CD14-positive monocyte (primary cell): Measurements from ENCODE around the gene ALPK3. TPM values are rescaled to one million over a fixed set of nuclear protein-coding genes. Genes with fewer than 3 reads are reported as not detected.

ENCODE experiments used
- DNase-seq, 3 donors: peaks; one replicate each; pipeline ENCODE4 v3.0.0-alpha.2; 2011 to 2022
- H2AFZ ChIP-seq: 2 replicates; pipeline ENCODE4 v1.6.0; 2012; ENCODE audit warnings: mild to moderate bottlenecking, low read depth, low read length, inconsistent platforms; ENCODE audit not compliant: insufficient read depth, poor library complexity, severe bottlenecking
- H3K27ac ChIP-seq, 2 donors: 1 replicate in 1 of 2; 2 replicates in 1 of 2; pipeline ENCODE4 v1.5.1; 2012 to 2013; ENCODE audit warnings: low read length in 2 of 2, control low read depth in 1 of 2, inconsistent platforms in 1 of 2, low read depth in 1 of 2, mild to moderate bottlenecking in 1 of 2
- H3K27me3 ChIP-seq, 2 donors: one replicate each; pipeline versions ENCODE4 v1.6.0 to v1.6.1; 2011 to 2013; ENCODE audit warnings: low read length in 2 of 2; ENCODE audit not compliant: control insufficient read depth in 2 of 2, insufficient read depth in 2 of 2
- H3K36me3 ChIP-seq, 2 donors: replicated peaks in 1 of 2; 1 replicate in 1 of 2; 2 replicates in 1 of 2; pipeline versions ENCODE4 v1.5.1 to v1.6.1; 2012 to 2013; ENCODE audit warnings: low read length in 2 of 2, control low read depth in 1 of 2, inconsistent platforms in 1 of 2, mild to moderate bottlenecking in 1 of 2; ENCODE audit not compliant: insufficient read depth in 2 of 2, control insufficient read depth in 1 of 2
- H3K4me1 ChIP-seq, 2 donors: 1 replicate in 1 of 2; 2 replicates in 1 of 2; pipeline versions ENCODE4 v1.5.1 to v1.6.1; 2012 to 2013; ENCODE audit warnings: low read length in 2 of 2, control low read depth in 1 of 2, inconsistent platforms in 1 of 2, mild to moderate bottlenecking in 1 of 2, moderate library complexity in 1 of 2; ENCODE audit not compliant: insufficient read depth in 2 of 2, control insufficient read depth in 1 of 2
- H3K4me2 ChIP-seq: replicated peaks from 2 replicates; pipeline ENCODE3; 2012; ENCODE audit warnings: low read length, moderate library complexity, mild to moderate bottlenecking; ENCODE audit not compliant: poor library complexity, severe bottlenecking; ENCODE audit errors: extremely low read depth
- H3K4me3 ChIP-seq, 3 experiments: fragments of 200-600 bp in 1 of 3; sonication (generic) in 1 of 3; replicated peaks in 1 of 3; 1 replicate in 2 of 3; 2 replicates in 1 of 3; pipeline ENCODE4 v1.5.1; 2011 to 2013; ENCODE audit warnings: low read length in 3 of 3, mild to moderate bottlenecking in 3 of 3, control low read depth in 2 of 3, low read depth in 2 of 3, inconsistent platforms in 1 of 3, moderate library complexity in 1 of 3
- H3K79me2 ChIP-seq: 2 replicates; pipeline ENCODE4 v1.6.0; 2012; ENCODE audit warnings: mild to moderate bottlenecking, control low read depth, inconsistent platforms, low read length, moderate library complexity; ENCODE audit not compliant: insufficient read depth
- H3K9ac ChIP-seq: 2 replicates; pipeline ENCODE4 v1.6.0; 2017; ENCODE audit warnings: low read length, mild to moderate bottlenecking; ENCODE audit not compliant: insufficient read depth, poor library complexity, severe bottlenecking
- H3K9me3 ChIP-seq, 2 donors: replicated peaks in 1 of 2; 1 replicate in 1 of 2; 2 replicates in 1 of 2; pipeline versions ENCODE4 v1.5.1 to v1.6.1; 2012 to 2013; ENCODE audit warnings: low read length in 2 of 2, control low read depth in 1 of 2; ENCODE audit not compliant: control insufficient read depth in 1 of 2, insufficient read depth in 1 of 2
- H4K20me1 ChIP-seq: 2 replicates; pipeline ENCODE4 v1.6.0; 2012; ENCODE audit warnings: mild to moderate bottlenecking, low read length, control low read depth, moderate library complexity; ENCODE audit not compliant: insufficient read depth
- H3K27ac Mint-ChIP-seq, 7 donors: one replicate each; pipeline ENCODE4 v1.8.0; 2020; ENCODE audit warnings: mild to moderate bottlenecking in 7 of 7, mixed read lengths in 7 of 7, moderate library complexity in 6 of 7, inconsistent platforms in 2 of 7
- H3K27me3 Mint-ChIP-seq, 3 donors: one replicate each; pipeline ENCODE4 v1.8.0; 2021 to 2022; ENCODE audit warnings: low read depth in 3 of 3, mild to moderate bottlenecking in 3 of 3, mixed read lengths in 3 of 3, moderate library complexity in 3 of 3, inconsistent platforms in 1 of 3
- H3K36me3 Mint-ChIP-seq, 2 donors: one replicate each; pipeline ENCODE4 v1.8.0; 2020; ENCODE audit warnings: mixed read lengths in 2 of 2, inconsistent platforms in 1 of 2, mild to moderate bottlenecking in 1 of 2
- H3K4me1 Mint-ChIP-seq: one replicate; pipeline ENCODE4 v1.8.0; 2020; ENCODE audit warnings: mild to moderate bottlenecking, mixed read lengths
- H3K4me3 Mint-ChIP-seq, 2 donors: one replicate each; pipeline ENCODE4 v1.8.0; 2020; ENCODE audit warnings: mild to moderate bottlenecking in 2 of 2, mixed read lengths in 2 of 2, moderate library complexity in 1 of 2
- H3K9me3 Mint-ChIP-seq, 7 donors: one replicate each; pipeline ENCODE4 v1.8.0; 2020 to 2022; ENCODE audit warnings: mixed read lengths in 7 of 7, mild to moderate bottlenecking in 6 of 7, moderate library complexity in 6 of 7, inconsistent platforms in 2 of 7
- WGBS: methylation state at CpG from one replicate; pipeline ENCODE4 v1.1.5; 2013; ENCODE audit warnings: missing lambda C conversion rate; ENCODE audit not compliant: insufficient coverage; 5-methylcytosine and 5-hydroxymethylcytosine counted together
- intact Hi-C, 2 donors: fragments of 100-400 bp; cut with micrococcal nuclease; formaldehyde crosslinking; loops; one replicate each; pipeline versions ENCODE4 v1.15.0 to v1.15.1; 2023
- polyA plus RNA-seq, 3 donors: library from polyadenylated mRNA; depleted of rRNA in 1 of 3; unstranded in 2 of 3; stranded (reverse) in 1 of 3; fragments of 300-500 nt in 2 of 3; fragments of >200 nt in 1 of 3; fragmentation: Illumina TruSeq in 2 of 3; gene quantifications; 1 replicate in 2 of 3; 2 replicates in 1 of 3; pipeline ENCODE4 v1.2.3, GENCODE V29; 2012 to 2021
- TF ChIP-seq, protein P1 (sequence below): fragments of 200-600 bp; IDR thresholded peaks from one replicate; pipeline ENCODE4 v1.8.0; 2022; ENCODE audit warnings: antibody characterized with exemption, mild to moderate bottlenecking

Gene ALPK3
- polyA plus RNA-seq, 3 donors = 0.02 to 0.12 TPM; not detected in 1

DNA sequence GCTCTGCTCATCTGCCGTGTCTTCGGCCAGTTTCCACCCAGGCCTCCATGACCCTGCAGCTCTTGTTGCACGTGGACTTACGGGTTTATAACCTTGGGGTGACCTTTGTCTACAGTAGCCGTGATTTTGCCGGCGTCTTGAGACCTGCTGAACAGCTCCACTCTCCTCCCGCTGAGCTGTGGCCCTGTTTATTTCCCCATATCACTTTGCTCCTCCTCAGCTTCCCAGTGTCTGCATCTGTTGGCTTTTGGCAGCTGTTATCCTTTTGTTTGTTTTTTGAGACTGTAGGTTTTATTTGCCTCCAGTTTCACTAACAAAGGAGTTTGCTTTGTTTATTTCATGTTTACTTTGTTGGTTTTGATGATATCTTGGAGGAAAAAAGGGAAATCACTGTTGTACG, 38.0 kb downstream of the ALPK3 start:
- DNase-seq = no peak
- no peaks in the 10 kb centered on the region for H3K4me1 Mint-ChIP-seq
- H3K79me2 ChIP-seq = no peaks in the 10 kb centered on the region
- no peaks in the 10 kb centered on the region for H4K20me1 ChIP-seq
- H3K4me1 ChIP-seq = no peaks in the 10 kb centered on the region
- no peaks in the 10 kb centered on the region for H3K27me3 ChIP-seq
- no peak overlapping the region for H3K4me2 ChIP-seq
- H3K9me3 Mint-ChIP-seq = no peaks in the 10 kb centered on the region
- no peaks in the 10 kb centered on the region for H3K36me3 Mint-ChIP-seq
- H3K27me3 Mint-ChIP-seq = peaks cover 0 to 2% (median 0%) of the 10 kb centered on the region in 3 donors
- no peaks in the 10 kb centered on the region for H3K9me3 ChIP-seq
- H3K4me3 ChIP-seq = no peak overlapping the region
- no peak overlapping the region for H3K4me3 Mint-ChIP-seq
- H3K27ac Mint-ChIP-seq = no peak overlapping the region
- H2AFZ ChIP-seq = no peak overlapping the region
- H3K9ac ChIP-seq = no peak overlapping the region
- TF ChIP-seq, protein P1, sequence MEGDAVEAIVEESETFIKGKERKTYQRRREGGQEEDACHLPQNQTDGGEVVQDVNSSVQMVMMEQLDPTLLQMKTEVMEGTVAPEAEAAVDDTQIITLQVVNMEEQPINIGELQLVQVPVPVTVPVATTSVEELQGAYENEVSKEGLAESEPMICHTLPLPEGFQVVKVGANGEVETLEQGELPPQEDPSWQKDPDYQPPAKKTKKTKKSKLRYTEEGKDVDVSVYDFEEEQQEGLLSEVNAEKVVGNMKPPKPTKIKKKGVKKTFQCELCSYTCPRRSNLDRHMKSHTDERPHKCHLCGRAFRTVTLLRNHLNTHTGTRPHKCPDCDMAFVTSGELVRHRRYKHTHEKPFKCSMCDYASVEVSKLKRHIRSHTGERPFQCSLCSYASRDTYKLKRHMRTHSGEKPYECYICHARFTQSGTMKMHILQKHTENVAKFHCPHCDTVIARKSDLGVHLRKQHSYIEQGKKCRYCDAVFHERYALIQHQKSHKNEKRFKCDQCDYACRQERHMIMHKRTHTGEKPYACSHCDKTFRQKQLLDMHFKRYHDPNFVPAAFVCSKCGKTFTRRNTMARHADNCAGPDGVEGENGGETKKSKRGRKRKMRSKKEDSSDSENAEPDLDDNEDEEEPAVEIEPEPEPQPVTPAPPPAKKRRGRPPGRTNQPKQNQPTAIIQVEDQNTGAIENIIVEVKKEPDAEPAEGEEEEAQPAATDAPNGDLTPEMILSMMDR = no peak
- no peaks in the 10 kb centered on the region for H3K36me3 ChIP-seq
- intact Hi-C loops = no loop called here
- H3K27ac ChIP-seq = no peak overlapping the region
- 94% methylated on average over 6 of the region's 9 CpGs for WGBS

DNA sequence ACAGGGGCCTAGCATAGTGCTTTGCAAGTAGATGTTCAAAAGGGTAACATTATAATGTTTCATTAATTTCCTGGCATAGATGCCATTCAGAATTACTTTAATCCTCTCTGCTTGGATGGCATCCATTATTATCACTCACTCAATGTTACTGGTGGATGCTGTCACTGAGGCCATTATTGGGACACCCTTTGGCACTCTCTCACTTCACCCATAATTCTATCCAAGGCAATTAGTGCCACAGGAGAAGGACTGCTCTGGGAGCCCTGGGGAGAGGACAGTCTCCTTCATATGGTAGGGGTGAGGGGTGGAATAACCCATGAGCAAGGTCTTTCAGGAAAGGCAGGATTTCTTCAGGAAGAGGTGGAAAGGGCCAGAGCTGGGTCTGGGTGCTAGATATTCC, 38.6 kb downstream of the ALPK3 start:
- Histone ChIP-seq H4K20me1 (no peaks in the 10 kb centered on the region), H3K9ac (no peak overlapping the region), H3K27ac (no peak overlapping the region), H3K4me1 (no peaks in the 10 kb centered on the region), H3K9me3 (no peaks in the 10 kb centered on the region), H3K79me2 (no peaks in the 10 kb centered on the region), H3K4me2 (no peak overlapping the region), H2AFZ (no peak overlapping the region), H3K27me3 (no peaks in the 10 kb centered on the region), H3K36me3 (no peaks in the 10 kb centered on the region), H3K4me3 (no peak overlapping the region)
- DNase-seq = no peak
- Mint-ChIP-seq H3K27ac (no peak overlapping the region), H3K27me3 (peaks cover 0 to 2% (median 0%) of the 10 kb centered on the region in 3 donors), H3K9me3 (no peaks in the 10 kb centered on the region), H3K36me3 (no peaks in the 10 kb centered on the region), H3K4me3 (no peak overlapping the region), H3K4me1 (no peaks in the 10 kb centered on the region)
- TF ChIP-seq, protein P1 = no peak
- intact Hi-C loops = no loop called here
